HEK293 (cell line): ENCODE data around the gene ULBP2.

Source experiments
- EGR2 ChIP-seq: fragments of 450-650 bp; formaldehyde crosslinking; IDR thresholded peaks from 2 replicates; pipeline ENCODE4 v1.5.1; 2016; ENCODE audit warnings: low read depth, missing biosample characterization, missing genetic modification characterization
- KLF1 ChIP-seq: fragments of 450-650 bp; formaldehyde crosslinking; IDR thresholded peaks from 2 replicates; pipeline ENCODE4 v1.5.1; 2016; ENCODE audit warnings: missing biosample characterization, missing genetic modification characterization
- KLF10 ChIP-seq: fragments of 450-650 bp; IDR thresholded peaks from 2 replicates; pipeline ENCODE4 v1.5.1; 2018; ENCODE audit warnings: missing biosample characterization, mild to moderate bottlenecking, missing genetic modification characterization
- KLF9 ChIP-seq: fragments of 450-650 bp; formaldehyde crosslinking; IDR thresholded peaks from 2 replicates; pipeline ENCODE4 v1.5.1; 2016; ENCODE audit warnings: missing biosample characterization, missing genetic modification characterization, low read depth
- SETDB1 ChIP-seq: IDR thresholded peaks from one replicate; pipeline ENCODE4 v1.6.1; 2017; ENCODE audit warnings: mild to moderate bottlenecking, low read length, moderate library complexity, mixed read lengths; ENCODE audit not compliant: insufficient read length
- TRIM28 ChIP-seq: IDR thresholded peaks from 2 replicates; pipeline ENCODE4 v1.6.1; 2011; ENCODE audit warnings: low read length, control low read depth, borderline replicate concordance
- ZBTB20 ChIP-seq: fragments of 450-650 bp; formaldehyde crosslinking; IDR thresholded peaks from 2 replicates; pipeline ENCODE4 v1.5.1; 2016; ENCODE audit warnings: missing biosample characterization, missing genetic modification characterization
- ZFP37 ChIP-seq: fragments of 450-650 bp; formaldehyde crosslinking; IDR thresholded peaks from 2 replicates; pipeline ENCODE4 v1.5.1; 2016; ENCODE audit warnings: missing biosample characterization, missing genetic modification characterization
- ZNF184 ChIP-seq: fragments of 450-650 bp; IDR thresholded peaks from 2 replicates; pipeline ENCODE4 v1.5.1; 2018; ENCODE audit warnings: missing biosample characterization, mild to moderate bottlenecking, missing genetic modification characterization
- ZNF266 ChIP-seq: fragments of 450-650 bp; formaldehyde crosslinking; IDR thresholded peaks from 2 replicates; pipeline ENCODE4 v1.5.1; 2016; ENCODE audit warnings: missing biosample characterization, missing genetic modification characterization, low read depth
- ZNF302 ChIP-seq: fragments of 450-650 bp; formaldehyde crosslinking; IDR thresholded peaks from 2 replicates; pipeline ENCODE4 v1.5.1; 2016; ENCODE audit warnings: missing biosample characterization, missing genetic modification characterization, low read depth
- ZNF366 ChIP-seq: fragments of 450-650 bp; formaldehyde crosslinking; conservative IDR thresholded peaks from 2 replicates; pipeline ENCODE4 v1.5.1; 2016; ENCODE audit warnings: missing biosample characterization, missing genetic modification characterization
- ZNF394 ChIP-seq: fragments of 450-650 bp; formaldehyde crosslinking; IDR thresholded peaks from 2 replicates; pipeline ENCODE4 v1.5.1; 2016; ENCODE audit warnings: missing biosample characterization, missing genetic modification characterization, mild to moderate bottlenecking, moderate library complexity, borderline replicate concordance
- ZNF513 ChIP-seq: fragments of 450-650 bp; IDR thresholded peaks from 2 replicates; pipeline ENCODE4 v1.5.1; 2018; ENCODE audit warnings: missing biosample characterization, missing genetic modification characterization
- ZNF561 ChIP-seq: fragments of 450-650 bp; IDR thresholded peaks from 2 replicates; pipeline ENCODE4 v1.5.1; 2018; ENCODE audit warnings: missing biosample characterization, missing genetic modification characterization, borderline replicate concordance
- ZNF580 ChIP-seq: fragments of 450-650 bp; formaldehyde crosslinking; IDR thresholded peaks from 2 replicates; pipeline ENCODE4 v1.5.1; 2016; ENCODE audit warnings: missing biosample characterization, missing genetic modification characterization
- ZNF610 ChIP-seq: fragments of 450-650 bp; formaldehyde crosslinking; IDR thresholded peaks from 2 replicates; pipeline ENCODE4 v1.5.1; 2016; ENCODE audit warnings: missing biosample characterization, missing genetic modification characterization, borderline replicate concordance
- ZNF645 ChIP-seq: fragments of 450-650 bp; formaldehyde crosslinking; IDR thresholded peaks from 2 replicates; pipeline ENCODE4; 2016; ENCODE audit warnings: missing biosample characterization, missing genetic modification characterization
- ZNF692 ChIP-seq: fragments of 450-650 bp; formaldehyde crosslinking; IDR thresholded peaks from 2 replicates; pipeline ENCODE4 v1.5.1; 2016; ENCODE audit warnings: missing biosample characterization, missing genetic modification characterization
- ZNF830 ChIP-seq: fragments of 450-650 bp; IDR thresholded peaks from 2 replicates; pipeline ENCODE4 v1.5.0; 2018; ENCODE audit warnings: missing biosample characterization, missing genetic modification characterization, low read depth, mild to moderate bottlenecking, moderate library complexity
- ZSCAN30 ChIP-seq: fragments of 450-650 bp; IDR thresholded peaks from 2 replicates; pipeline ENCODE4 v1.5.1; 2018; ENCODE audit warnings: missing biosample characterization, mild to moderate bottlenecking, missing genetic modification characterization, moderate library complexity
- ZXDB ChIP-seq: fragments of 450-650 bp; formaldehyde crosslinking; IDR thresholded peaks from 2 replicates; pipeline ENCODE4 v1.5.1; 2016; ENCODE audit warnings: missing biosample characterization, missing genetic modification characterization
- TF ChIP-seq, protein P1 (sequence below): fragments of 450-650 bp; formaldehyde crosslinking; conservative IDR thresholded peaks from 2 replicates; pipeline ENCODE4 v1.5.1; 2016; ENCODE audit warnings: low read depth, missing biosample characterization, missing genetic modification characterization
- TF ChIP-seq, protein P2 (sequence below): fragments of 450-650 bp; formaldehyde crosslinking; IDR thresholded peaks from 2 replicates; pipeline ENCODE4 v1.5.1; 2016; ENCODE audit warnings: missing biosample characterization, missing genetic modification characterization
- TF ChIP-seq, protein P3 (sequence below): fragments of 450-650 bp; formaldehyde crosslinking; IDR thresholded peaks from 2 replicates; pipeline ENCODE4 v1.5.1; 2016; ENCODE audit warnings: missing biosample characterization, missing genetic modification characterization

Gene ULBP2

DNA sequence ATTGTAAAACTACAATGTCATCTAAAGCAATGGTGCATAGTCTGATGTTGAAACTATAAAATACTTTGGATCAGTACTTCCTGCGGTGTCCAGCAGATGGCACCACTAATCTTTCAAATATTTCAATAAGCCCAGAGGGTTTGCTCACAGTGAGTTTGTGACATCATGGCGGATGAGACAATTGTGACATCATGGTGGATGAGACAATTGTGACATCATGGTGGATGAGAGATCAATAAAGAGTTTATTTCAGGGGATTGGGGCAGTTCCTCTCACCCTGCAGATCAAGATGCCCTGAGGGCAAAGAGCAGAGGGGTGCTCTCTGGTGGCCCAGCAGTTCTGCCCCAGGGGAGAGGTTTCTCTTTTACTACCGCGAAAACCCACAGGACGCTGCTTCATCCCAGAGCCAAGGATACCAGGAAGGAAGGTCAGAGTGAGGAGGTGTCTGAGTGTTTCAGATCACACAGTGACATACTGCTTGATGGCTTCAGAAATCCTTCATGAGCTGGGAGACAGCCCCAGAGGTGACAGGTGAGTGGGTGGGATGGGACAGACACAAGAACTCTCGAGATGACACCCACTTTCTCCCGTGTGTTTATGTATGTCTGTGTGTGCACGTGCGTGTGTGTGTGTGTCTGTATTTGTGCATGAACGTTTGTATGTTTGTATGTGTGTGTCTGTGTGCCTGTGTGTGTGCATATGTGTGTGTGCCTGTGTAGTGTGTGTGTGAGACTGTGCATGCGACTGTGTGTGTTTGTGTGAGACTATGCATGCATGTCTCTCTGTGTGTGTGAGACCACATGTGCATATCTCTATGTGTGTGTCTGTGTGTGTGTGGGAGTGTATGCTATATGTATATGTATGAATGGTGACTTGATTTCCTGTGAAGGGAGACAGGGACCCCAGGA, 7.3 kb upstream of the ULBP2 start (continued):
- TF ChIP-seq ZNF580 (tag by site-specific recombination) (0 out of 2 replicates have a peak, but pooled peaks have one; percentile 26), ZNF366 (tag by site-specific recombination) (0 out of 2 replicates have a peak, but pooled peaks have one; percentile 34), KLF1 (tag by site-specific recombination) (0 out of 2 replicates have a peak, but pooled peaks have one; percentile 4), SETDB1 (no peak), ZNF830 (tag by site-specific recombination) (no peak), ZNF184 (tag by site-specific recombination) (0 out of 2 replicates have a peak, but pooled peaks have one; percentile 33), ZFP37 (tag by site-specific recombination) (0 out of 2 replicates have a peak, but pooled peaks have one; percentile 69), TRIM28 (no peak), EGR2 (tag by site-specific recombination) (no peak), ZNF645 (tag by site-specific recombination) (0 out of 2 replicates have a peak, but pooled peaks have one; percentile 24), ZNF692 (tag by site-specific recombination) (peak; percentile 62), ZNF266 (tag by site-specific recombination) (peak; percentile 53; the same call in 1 of the 2 replicates), ZNF394 (tag by site-specific recombination) (peak; percentile 71), ZXDB (tag by site-specific recombination) (peak; percentile 53; the same call in 1 of the 2 replicates), ZNF610 (tag by site-specific recombination) (no peak), KLF10 (tag by site-specific recombination) (0 out of 2 replicates have a peak, but pooled peaks have one; percentile 33), ZBTB20 (tag by site-specific recombination) (no peak; the same call in 1 of the 2 replicates), ZSCAN30 (tag by site-specific recombination) (peak; percentile 85), ZNF302 (tag by site-specific recombination) (no peak), KLF9 (tag by site-specific recombination) (0 out of 2 replicates have a peak, but pooled peaks have one; percentile 24), ZNF513 (no peak), ZNF561 (0 out of 2 replicates have a peak, but pooled peaks have one; percentile 48)
- TF ChIP-seq, protein P1, sequence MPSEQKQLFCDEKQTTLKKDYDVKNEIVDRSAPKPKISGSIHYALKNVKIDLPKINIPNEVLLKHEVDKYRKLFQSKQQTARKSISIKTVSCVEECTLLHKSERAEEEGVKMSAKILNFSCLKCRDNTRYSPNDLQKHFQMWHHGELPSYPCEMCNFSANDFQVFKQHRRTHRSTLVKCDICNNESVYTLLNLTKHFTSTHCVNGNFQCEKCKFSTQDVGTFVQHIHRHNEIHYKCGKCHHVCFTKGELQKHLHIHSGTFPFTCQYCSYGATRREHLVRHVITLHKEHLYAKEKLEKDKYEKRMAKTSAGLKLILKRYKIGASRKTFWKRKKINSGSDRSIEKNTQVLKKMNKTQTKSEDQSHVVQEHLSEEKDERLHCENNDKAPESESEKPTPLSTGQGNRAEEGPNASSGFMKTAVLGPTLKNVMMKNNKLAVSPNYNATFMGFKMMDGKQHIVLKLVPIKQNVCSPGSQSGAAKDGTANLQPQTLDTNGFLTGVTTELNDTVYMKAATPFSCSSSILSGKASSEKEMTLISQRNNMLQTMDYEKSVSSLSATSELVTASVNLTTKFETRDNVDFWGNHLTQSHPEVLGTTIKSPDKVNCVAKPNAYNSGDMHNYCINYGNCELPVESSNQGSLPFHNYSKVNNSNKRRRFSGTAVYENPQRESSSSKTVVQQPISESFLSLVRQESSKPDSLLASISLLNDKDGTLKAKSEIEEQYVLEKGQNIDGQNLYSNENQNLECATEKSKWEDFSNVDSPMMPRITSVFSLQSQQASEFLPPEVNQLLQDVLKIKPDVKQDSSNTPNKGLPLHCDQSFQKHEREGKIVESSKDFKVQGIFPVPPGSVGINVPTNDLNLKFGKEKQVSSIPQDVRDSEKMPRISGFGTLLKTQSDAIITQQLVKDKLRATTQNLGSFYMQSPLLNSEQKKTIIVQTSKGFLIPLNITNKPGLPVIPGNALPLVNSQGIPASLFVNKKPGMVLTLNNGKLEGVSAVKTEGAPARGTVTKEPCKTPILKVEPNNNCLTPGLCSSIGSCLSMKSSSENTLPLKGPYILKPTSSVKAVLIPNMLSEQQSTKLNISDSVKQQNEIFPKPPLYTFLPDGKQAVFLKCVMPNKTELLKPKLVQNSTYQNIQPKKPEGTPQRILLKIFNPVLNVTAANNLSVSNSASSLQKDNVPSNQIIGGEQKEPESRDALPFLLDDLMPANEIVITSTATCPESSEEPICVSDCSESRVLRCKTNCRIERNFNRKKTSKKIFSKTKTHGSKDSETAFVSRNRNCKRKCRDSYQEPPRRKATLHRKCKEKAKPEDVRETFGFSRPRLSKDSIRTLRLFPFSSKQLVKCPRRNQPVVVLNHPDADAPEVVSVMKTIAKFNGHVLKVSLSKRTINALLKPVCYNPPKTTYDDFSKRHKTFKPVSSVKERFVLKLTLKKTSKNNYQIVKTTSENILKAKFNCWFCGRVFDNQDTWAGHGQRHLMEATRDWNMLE (tag by site-specific recombination) = 0 out of 2 replicates have a peak, but pooled peaks have one; percentile 45
- TF ChIP-seq, protein P2, sequence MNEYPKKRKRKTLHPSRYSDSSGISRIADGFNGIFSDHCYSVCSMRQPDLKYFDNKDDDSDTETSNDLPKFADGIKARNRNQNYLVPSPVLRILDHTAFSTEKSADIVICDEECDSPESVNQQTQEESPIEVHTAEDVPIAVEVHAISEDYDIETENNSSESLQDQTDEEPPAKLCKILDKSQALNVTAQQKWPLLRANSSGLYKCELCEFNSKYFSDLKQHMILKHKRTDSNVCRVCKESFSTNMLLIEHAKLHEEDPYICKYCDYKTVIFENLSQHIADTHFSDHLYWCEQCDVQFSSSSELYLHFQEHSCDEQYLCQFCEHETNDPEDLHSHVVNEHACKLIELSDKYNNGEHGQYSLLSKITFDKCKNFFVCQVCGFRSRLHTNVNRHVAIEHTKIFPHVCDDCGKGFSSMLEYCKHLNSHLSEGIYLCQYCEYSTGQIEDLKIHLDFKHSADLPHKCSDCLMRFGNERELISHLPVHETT = 0 out of 2 replicates have a peak, but pooled peaks have one; percentile 18
- TF ChIP-seq, protein P3, sequence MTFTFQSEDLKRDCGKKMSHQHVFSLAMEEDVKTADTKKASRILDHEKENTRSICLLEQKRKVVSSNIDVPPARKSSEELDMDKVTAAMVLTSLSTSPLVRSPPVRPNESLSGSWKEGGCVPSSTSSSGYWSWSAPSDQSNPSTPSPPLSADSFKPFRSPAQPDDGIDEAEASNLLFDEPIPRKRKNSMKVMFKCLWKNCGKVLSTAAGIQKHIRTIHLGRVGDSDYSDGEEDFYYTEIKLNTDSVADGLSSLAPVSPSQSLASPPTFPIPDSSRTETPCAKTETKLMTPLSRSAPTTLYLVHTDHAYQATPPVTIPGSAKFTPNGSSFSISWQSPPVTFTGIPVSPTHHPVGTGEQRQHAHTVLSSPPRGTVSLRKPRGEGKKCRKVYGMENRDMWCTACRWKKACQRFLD (tag by site-specific recombination) = 0 out of 2 replicates have a peak, but pooled peaks have one; percentile 19
